PFSK-1 (cell line): ENCODE results near the gene SDHB.

Experiments
- FOXP2 ChIP-seq: optimal IDR thresholded peaks from 2 replicates; pipeline ENCODE3; 2011; ENCODE audit warnings: borderline replicate concordance, control low read depth, inconsistent platforms; ENCODE audit not compliant: insufficient read depth; ENCODE audit errors: extremely low read length, extremely low read depth
- POLR2AphosphoS5 ChIP-seq: IDR thresholded peaks from 2 replicates; pipeline ENCODE4 v1.6.1; 2012; ENCODE audit warnings: low read depth, mild to moderate bottlenecking, control low read depth, low read length, moderate library complexity
- SIN3A ChIP-seq: IDR thresholded peaks from 2 replicates; pipeline ENCODE4 v1.6.1; 2012; ENCODE audit warnings: mild to moderate bottlenecking, low read length, moderate library complexity, borderline replicate concordance; ENCODE audit not compliant: insufficient read depth
- TAF1 ChIP-seq: IDR thresholded peaks from 2 replicates; pipeline ENCODE4 v1.6.1; 2012; ENCODE audit warnings: low read length, control low read depth, borderline replicate concordance; ENCODE audit not compliant: insufficient read depth
- TF ChIP-seq, protein P1 (sequence below), 2 experiments: IDR thresholded peaks; 2 replicates each; pipeline versions ENCODE4 v1.6.1 to v1.8.0; 2011 to 2012; ENCODE audit warnings: low read depth in 2 of 2, low read length in 2 of 2, control low read depth in 1 of 2, inconsistent platforms in 1 of 2, mild to moderate bottlenecking in 1 of 2, moderate library complexity in 1 of 2; ENCODE audit not compliant: insufficient read depth in 1 of 2

The SDHB gene

GRCh38 chr1:17065666-17066065 lies 11.8 kb upstream of the SDHB start:
- TF ChIP-seq SIN3A, result no peak
- TF ChIP-seq FOXP2, result no peak
- TF ChIP-seq POLR2AphosphoS5, result no peak
- TF ChIP-seq TAF1, result no peak
- TF ChIP-seq, protein P1, sequence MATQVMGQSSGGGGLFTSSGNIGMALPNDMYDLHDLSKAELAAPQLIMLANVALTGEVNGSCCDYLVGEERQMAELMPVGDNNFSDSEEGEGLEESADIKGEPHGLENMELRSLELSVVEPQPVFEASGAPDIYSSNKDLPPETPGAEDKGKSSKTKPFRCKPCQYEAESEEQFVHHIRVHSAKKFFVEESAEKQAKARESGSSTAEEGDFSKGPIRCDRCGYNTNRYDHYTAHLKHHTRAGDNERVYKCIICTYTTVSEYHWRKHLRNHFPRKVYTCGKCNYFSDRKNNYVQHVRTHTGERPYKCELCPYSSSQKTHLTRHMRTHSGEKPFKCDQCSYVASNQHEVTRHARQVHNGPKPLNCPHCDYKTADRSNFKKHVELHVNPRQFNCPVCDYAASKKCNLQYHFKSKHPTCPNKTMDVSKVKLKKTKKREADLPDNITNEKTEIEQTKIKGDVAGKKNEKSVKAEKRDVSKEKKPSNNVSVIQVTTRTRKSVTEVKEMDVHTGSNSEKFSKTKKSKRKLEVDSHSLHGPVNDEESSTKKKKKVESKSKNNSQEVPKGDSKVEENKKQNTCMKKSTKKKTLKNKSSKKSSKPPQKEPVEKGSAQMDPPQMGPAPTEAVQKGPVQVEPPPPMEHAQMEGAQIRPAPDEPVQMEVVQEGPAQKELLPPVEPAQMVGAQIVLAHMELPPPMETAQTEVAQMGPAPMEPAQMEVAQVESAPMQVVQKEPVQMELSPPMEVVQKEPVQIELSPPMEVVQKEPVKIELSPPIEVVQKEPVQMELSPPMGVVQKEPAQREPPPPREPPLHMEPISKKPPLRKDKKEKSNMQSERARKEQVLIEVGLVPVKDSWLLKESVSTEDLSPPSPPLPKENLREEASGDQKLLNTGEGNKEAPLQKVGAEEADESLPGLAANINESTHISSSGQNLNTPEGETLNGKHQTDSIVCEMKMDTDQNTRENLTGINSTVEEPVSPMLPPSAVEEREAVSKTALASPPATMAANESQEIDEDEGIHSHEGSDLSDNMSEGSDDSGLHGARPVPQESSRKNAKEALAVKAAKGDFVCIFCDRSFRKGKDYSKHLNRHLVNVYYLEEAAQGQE (IDR thresholded peaks at IDR 0.05; ENCODE audit: insufficient read depth in 1 of 2, low read depth in 2 of 2, low read length in 2 of 2), result no peak

DNA sequence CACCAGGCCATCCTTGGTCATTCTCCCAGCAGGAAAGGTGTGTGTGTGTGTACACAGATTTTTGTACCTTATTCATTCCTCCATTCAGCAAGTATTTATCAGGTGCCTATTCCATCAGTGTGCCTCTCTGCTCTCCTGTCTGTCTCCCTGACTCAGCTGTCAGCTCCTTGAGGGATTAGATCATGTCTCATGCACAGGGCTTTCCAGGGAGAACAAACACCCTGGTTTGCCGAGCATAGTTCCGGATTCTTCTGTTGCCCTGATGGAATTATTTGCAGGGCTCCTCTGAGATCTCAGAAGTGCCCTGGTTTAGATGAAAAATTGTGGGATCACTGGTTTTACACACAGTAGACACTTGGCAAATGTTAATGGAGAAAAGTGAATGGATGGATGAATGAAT lies 8.1 kb upstream of the SDHB start:
- no peak for TF ChIP-seq SIN3A
- no peak for TF ChIP-seq POLR2AphosphoS5
- TF ChIP-seq, protein P1 (IDR thresholded peaks at IDR 0.05; ENCODE audit: insufficient read depth in 1 of 2, low read depth in 2 of 2, low read length in 2 of 2), result no peak
- TF ChIP-seq FOXP2, result no peak
- TF ChIP-seq TAF1, result no peak

DNA sequence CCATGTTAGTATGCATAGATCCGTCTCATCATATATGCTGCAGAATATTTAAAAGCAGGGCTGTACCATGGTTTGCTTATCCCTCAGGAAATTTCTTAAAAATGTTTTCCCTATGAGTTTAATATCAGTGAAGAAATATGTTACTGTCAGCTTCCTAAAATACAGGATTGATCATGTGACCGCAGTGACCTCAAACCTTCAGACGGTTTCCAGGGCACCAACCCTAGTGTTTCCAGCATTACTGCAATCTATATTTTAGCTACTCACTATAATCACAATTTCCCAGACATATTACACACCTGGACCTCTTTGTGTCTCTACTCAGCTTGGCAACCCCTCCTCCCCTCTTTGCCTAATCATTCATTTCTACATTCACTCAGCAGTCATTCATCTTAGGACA lies 7.7 kb upstream of the SDHB start:
- TF ChIP-seq FOXP2 (no peak), SIN3A (no peak), TAF1 (no peak), POLR2AphosphoS5 (no peak)
- TF ChIP-seq, protein P1 (IDR thresholded peaks at IDR 0.05; ENCODE audit: insufficient read depth in 1 of 2, low read depth in 2 of 2, low read length in 2 of 2), result no peak

DNA sequence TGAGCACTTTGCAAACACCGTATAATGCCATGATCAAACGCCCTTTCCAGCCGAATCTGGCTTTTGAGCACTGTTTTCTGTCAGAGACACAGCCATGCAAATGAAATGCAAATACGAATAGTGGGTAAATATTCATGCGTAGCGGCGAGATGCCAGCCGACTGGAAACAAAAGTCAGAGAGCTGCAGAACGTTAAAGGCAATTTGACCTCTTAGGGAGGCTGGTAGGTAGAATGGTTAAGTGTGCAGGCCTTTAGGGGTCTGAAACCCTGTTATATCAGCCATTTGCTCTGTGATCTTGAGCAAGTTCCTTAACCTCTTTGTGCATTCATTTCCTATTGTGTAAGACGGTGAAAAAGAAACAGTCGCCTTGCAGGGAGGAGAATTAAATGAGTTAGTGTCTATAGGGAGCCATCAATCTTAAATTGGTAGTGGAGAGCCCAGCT lies 6.5 kb upstream of the SDHB start:
- TF ChIP-seq, protein P1 (IDR thresholded peaks at IDR 0.05; ENCODE audit: insufficient read depth in 1 of 2, low read depth in 2 of 2, low read length in 2 of 2), result no peak
- TF ChIP-seq FOXP2 (no peak), SIN3A (no peak), TAF1 (no peak), POLR2AphosphoS5 (no peak)
